ENCODE data around the gene PRKCE. TPM values are rescaled to one million over a fixed set of nuclear protein-coding genes. Genes with fewer than 3 reads are reported as not detected.

The PRKCE gene
- total and polyA plus RNA-seq, 2 of the 8 experiments (the other 6 are each of a cell fraction or from before 2014, with no cell fraction given): 0.54 to 2.1 TPM

GRCh38 chr2:45881970-45882581 is 230.6 kb downstream of the PRKCE start (continued):
- no peak for TF ChIP-seq SP2 (IDR thresholded peaks at IDR 0.05; ENCODE audit: low read length)
- no peak for TF ChIP-seq TBP (IDR thresholded peaks at IDR 0.05; ENCODE audit: low read depth, low read length)
- TF ChIP-seq SRF (IDR thresholded peaks at IDR 0.05; ENCODE audit: low read depth, low read length): no peak
- TF ChIP-seq HDAC6 (IDR thresholded peaks at IDR 0.05; ENCODE audit: low read depth, low read length): no peak
